Choroid plexus epithelial cell (primary cell): ENCODE results near the gene SWI5.
"Not testable (repeated sequence)": the region's sequence is repeated elsewhere in the genome, so short reads cannot be mapped to it uniquely, and the experiment has no call there.

ENCODE experiments used
- DNase-seq: peaks from one replicate; pipeline ENCODE4 v3.0.0-alpha.2; 2010; ENCODE audit warnings: low read depth
- H3K4me3 ChIP-seq: 2 replicates; pipeline ENCODE4 v1.5.1; 2011; ENCODE audit warnings: low read depth, mild to moderate bottlenecking, control low read depth, low read length, moderate library complexity
- TF ChIP-seq, protein P1 (sequence below): conservative IDR thresholded peaks from 2 replicates; pipeline ENCODE4 v1.5.1; 2011; ENCODE audit warnings: low read depth, mild to moderate bottlenecking, control low read depth, inconsistent platforms, low read length, moderate library complexity

SWI5 gene

DNA sequence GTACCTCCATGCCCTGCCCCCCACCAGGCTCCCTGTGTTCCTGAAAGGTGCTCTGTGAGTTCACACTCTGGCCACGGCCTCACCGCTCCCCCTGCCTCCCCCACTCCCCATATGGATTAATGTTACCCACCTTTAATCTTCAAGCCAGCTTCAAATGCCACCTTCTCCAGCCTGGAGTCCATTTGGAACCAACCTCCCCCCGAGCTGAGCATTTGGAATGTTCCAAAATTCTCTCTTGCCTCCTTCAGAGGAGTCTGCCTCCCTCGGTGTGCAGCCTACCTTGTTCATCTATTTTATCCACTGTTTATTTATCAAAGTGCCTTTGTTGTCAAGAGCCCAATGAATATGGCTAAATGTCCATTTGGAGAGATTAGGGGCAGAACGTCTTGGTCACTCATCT lies 4.6 kb upstream of the SWI5 start:
- no peak for DNase-seq
- no peak overlapping the region for H3K4me3 ChIP-seq
- TF ChIP-seq, protein P1, sequence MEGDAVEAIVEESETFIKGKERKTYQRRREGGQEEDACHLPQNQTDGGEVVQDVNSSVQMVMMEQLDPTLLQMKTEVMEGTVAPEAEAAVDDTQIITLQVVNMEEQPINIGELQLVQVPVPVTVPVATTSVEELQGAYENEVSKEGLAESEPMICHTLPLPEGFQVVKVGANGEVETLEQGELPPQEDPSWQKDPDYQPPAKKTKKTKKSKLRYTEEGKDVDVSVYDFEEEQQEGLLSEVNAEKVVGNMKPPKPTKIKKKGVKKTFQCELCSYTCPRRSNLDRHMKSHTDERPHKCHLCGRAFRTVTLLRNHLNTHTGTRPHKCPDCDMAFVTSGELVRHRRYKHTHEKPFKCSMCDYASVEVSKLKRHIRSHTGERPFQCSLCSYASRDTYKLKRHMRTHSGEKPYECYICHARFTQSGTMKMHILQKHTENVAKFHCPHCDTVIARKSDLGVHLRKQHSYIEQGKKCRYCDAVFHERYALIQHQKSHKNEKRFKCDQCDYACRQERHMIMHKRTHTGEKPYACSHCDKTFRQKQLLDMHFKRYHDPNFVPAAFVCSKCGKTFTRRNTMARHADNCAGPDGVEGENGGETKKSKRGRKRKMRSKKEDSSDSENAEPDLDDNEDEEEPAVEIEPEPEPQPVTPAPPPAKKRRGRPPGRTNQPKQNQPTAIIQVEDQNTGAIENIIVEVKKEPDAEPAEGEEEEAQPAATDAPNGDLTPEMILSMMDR: no peak

DNA sequence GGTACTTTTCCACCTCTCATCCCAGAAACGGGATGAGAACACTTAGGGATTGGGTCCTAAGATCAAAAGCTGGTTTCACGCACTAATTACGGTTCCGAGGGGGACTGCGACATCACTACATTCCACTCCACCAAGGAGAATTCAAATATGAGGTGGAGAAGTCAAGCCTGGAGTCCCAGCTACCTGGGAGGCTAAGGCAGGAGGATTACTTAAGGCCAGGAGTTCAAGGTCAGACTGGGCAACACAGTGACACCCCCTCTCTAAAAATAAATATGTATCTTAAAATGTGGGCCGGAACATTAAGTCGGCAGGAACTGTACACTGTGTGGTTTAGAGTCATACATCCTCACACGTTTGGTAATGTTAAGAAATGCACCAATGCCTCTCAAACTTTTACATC lies 1.8 kb upstream of the SWI5 start:
- H3K4me3 ChIP-seq: peak overlapping the region; percentile 95
- TF ChIP-seq, protein P1: no peak
- peak; percentile 17 for DNase-seq

DNA sequence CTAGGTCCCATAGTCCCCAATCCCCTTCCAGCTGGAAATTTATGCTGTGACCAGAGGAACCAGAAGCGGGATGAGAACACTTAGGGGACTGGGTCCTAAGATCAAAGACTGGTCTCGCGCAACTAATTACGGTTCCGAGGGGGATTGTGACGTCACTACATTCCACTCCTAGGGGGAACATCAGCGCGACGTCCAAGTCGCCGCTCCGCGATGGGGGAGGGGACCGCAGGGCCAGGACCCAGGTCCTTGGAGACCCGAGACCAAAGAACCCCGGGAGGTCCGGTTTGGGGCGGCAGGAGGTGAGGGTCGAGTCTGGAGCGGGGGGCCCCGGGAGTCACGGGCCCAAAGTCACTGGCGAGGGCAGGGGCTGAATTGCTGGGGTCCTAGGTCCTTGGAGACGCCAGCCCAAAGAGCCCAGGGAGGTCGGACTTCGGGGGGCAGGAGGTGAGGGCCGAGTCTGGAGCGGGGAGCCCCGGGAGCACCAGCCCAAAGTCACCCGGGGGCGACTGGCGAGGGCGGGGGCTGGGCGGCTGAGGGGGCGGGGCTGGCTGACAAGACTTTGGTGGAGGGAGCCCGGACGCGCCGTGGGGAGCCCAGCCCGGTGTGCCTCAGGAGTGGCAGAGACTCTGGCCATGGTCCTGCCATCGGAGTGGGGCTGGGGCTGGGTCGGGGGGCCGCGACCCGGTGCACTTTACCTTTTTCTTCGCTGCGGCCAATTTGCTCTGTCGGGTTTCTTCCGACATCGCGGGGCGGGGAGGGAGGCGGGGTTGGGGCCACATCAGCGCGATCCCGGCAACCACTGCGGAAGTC lies 673 bp upstream of the SWI5 start, which contains the start of gene GOLGA2:
GOLGA2 (minus strand) TSS at position 810 of the 810 bp plus-strand sequence; CDS start at position 779, 31 bp downstream.
- peak; percentile 65 for DNase-seq

DNA sequence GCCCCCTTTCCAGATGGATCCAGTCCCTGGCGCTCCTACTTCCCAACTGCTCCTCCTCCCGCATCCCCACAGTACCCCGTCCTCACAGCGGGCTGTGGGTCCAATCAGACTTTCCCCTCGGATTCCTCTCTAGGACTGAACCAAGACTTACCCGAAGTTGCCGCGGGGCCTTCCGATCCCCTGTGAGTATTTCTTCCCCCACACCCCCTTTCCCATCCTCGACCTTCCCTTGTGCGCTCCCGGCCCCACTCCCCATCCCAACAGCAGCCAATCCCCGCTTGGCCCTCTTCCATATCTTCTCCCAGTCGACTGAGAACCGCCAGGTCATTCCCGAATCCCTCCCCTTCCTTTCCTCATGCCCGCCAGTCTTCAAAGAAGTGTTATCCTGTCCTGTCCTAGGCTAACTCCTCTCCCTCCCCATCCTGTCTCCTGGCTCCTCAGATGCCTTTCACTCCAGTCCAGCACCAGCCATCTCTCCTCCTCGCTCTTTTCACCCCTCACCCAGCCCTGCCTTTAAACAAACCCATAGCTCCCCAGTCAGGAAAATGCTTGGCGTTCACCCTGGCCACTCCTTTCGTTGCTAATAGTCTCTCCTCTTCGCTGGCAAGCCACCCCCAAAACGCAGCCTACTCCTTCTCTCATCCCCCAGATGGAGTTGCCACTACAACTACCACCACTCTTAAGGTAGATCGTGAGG lies 646 bp downstream of the SWI5 start:
- TF ChIP-seq, protein P1: no peak
- H3K4me3 ChIP-seq: peak overlapping the region; percentile 84
- DNase-seq: peak; percentile 24

More for the DNA sequence above, 673 bp upstream of the SWI5 start, which contains the start of gene GOLGA2:
- peak within 1 kb of the TSS; percentile 95 for H3K4me3 ChIP-seq
- TF ChIP-seq, protein P1: no peak

DNA sequence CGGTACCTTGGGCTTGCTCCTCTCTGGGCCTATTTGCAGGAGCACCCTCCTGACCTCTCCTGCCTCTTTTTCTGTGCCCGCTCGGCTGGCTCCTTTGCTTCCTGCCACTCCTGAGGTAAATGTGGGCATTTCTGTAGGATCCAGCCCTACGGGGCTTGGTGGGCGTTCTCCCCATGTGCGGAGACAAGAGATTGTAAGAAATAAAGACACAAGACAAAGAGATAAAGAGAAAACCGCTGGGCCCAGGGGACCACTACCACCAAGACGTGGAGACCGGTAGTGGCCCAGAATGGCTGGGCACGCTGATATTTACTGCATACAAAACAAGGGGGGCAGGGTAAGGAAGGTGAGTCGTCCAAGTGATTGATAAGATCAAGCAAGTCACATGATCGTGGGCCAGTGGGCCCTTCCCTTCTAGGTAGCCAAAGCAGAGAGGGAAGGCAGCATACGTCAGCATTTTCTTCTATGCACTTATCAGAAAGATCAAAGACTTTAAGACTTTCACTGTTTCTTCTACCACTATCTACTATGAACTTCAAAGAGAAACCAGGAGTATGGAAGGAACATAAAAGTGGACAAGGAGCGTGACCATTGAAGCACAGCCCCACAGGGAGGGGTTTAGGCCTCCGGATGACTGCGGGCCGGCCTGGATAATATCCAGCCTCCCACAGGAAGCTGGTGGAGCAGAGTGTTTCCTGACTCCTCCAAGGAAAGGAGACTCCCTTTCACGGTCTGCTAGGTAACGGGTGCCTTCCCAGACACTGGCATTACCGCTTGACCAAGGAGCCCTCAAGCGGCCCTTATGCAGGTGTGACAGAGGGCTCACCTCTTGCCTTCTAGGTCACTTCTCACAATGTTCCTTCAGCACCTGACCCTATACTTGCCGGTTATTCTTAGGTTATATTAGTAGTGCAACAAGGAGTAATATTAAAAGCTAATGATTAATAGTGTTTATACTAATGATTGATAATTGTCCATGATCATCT lies 3.3 kb downstream of the SWI5 start:
- H3K4me3 ChIP-seq, DNase-seq: not testable (repeated sequence)

DNA sequence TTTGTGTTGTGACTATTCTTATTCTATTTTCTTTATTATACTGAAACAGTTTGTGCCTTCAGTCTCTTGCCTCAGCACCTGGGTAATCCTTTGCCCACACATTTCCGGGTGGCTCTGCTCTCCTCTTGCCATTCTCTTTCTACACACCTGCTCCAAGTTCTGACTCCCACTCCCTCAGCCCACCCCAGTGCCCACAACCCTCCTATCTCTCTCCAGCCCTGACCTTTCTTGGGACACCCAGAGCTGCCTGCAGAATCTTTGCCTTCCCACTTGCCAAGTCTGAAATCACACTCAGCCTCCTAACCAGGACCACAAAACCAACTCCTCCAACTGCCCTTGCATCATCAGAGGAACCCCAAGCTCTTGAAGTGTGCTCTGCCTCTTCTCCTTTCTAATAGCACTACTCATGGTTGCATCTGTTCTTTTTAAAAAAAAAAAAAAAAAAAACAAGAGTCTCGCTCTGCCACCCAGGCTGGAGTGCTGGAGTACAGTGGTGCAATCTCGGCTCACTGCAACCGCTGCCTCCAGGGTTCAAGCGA lies 4.1 kb downstream of the SWI5 start:
- TF ChIP-seq, protein P1: no peak
- DNase-seq: no peak
- no peak overlapping the region for H3K4me3 ChIP-seq
